GM12873 (cell line): ENCODE results near the gene POLR1H.

Source experiments
- TF ChIP-seq, protein P1 (sequence below): IDR thresholded peaks from 2 replicates; pipeline ENCODE4 v1.5.1; 2012; ENCODE audit warnings: low read depth, mild to moderate bottlenecking, moderate library complexity, low read length, control low read depth; ENCODE audit not compliant: insufficient read depth; ENCODE audit errors: missing control alignments

The POLR1H gene, protein sequence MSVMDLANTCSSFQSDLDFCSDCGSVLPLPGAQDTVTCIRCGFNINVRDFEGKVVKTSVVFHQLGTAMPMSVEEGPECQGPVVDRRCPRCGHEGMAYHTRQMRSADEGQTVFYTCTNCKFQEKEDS

DNA sequence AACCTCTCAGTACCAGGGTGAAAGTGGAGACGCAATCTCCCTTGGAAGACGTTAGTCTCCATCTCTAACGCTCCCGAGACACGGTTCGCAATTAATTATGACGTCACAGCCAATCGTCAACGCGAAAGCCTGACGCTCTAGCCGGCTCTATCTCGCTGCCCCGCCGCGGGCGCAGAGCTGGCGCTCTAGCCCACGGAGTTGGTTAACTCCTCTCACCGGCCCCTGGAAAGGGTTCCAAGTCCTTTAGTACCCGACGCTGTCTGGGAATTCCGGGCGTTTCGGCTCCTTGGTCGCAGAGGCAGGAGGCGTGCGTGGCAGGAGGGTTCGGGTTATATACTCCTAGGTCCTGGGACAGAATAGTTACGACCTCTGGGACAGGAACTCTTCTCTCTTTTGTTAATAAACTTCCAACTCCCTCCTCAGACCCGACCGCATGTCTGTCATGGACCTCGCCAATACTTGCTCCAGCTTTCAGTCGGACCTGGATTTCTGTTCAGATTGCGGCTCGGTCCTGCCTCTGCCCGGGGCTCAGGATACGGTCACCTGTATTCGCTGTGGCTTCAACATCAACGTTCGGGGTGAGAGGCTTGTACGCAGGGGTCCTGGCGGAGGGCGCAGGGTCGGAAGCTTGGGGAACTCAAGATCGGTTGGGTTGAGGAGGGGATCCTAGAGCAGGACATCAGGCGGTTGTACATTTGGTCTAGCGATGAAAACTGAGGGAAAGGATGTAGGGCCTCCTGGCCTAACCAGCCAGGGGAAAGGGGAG is at the start of gene POLR1H:
Gene POLR1H, plus strand, starts transcription at position 174 of the 766 bp plus-strand sequence. Its CDS starts 260 bp downstream, at position 434.
- TF ChIP-seq, protein P1, sequence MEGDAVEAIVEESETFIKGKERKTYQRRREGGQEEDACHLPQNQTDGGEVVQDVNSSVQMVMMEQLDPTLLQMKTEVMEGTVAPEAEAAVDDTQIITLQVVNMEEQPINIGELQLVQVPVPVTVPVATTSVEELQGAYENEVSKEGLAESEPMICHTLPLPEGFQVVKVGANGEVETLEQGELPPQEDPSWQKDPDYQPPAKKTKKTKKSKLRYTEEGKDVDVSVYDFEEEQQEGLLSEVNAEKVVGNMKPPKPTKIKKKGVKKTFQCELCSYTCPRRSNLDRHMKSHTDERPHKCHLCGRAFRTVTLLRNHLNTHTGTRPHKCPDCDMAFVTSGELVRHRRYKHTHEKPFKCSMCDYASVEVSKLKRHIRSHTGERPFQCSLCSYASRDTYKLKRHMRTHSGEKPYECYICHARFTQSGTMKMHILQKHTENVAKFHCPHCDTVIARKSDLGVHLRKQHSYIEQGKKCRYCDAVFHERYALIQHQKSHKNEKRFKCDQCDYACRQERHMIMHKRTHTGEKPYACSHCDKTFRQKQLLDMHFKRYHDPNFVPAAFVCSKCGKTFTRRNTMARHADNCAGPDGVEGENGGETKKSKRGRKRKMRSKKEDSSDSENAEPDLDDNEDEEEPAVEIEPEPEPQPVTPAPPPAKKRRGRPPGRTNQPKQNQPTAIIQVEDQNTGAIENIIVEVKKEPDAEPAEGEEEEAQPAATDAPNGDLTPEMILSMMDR, result no peak

DNA sequence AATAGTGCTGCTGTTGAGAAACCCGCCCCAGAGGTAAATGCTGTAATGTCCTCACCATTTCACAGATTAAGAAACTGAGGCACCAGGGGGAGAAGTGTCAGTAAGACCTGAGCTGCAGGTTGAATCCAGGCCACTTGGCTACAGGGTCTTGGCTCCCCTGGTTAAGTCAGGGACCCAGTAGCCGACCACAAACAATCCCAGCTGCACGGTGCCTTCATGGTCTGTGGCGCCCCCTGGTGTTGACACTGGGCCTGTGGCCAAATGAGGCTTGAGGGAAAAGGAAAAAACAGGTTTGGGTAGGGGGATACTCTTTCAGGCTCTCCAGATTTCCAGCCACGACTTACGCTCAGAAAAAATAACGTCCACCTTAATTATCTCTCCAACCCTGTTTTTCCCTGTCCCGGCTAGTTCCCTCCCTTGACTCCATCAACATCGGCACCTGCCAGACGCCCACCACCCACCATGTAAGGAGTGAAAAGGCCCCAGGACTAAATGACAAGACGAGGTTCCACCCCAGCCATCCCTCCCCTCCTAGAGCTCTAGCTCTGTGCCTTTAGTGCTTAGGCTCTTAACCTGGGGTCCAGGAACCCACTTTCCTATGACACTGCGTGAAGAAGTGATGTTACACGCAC is 47.7 kb upstream of the POLR1H start:
- TF ChIP-seq, protein P1, result peak; percentile 83

DNA sequence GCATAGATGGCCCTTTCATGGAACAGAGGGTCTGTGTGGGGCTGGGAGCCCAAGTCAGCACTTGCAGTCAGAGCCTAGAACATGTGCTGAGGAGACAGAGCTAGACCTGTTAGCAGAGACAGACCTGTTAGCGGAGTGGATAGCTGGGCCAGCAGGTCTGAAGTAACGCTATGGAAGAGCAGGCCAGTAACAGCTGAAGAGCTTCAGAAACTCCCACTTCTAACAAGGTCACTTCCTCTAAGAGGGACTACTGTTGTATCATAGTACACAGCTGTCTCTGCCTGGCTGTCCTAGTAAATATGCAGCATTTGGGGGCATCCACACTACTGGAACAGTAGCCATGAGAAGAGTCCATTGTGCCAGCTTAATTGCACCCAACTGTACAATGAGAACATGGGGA is 41.2 kb upstream of the POLR1H start:
- TF ChIP-seq, protein P1, result no peak

DNA sequence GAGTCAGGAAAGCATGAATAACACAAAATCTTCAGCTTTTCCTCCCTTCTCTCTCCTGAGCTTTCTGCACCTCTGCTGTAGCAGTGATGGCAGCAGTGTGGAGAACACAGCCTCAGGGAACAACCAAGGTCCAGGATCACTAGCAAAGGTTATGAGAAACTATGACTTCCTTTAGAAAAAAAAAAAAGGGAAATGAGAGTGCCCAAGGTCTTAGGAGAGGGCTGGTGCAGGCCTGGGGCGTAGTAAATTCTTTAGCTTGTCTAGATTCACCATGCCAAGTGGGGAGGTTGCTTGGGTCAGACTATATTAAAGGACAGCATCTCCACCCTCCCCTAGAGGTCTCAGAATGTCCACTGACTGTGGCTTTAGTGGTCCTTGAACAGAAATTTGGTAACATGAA is 40.4 kb upstream of the POLR1H start:
- TF ChIP-seq, protein P1, result no peak

DNA sequence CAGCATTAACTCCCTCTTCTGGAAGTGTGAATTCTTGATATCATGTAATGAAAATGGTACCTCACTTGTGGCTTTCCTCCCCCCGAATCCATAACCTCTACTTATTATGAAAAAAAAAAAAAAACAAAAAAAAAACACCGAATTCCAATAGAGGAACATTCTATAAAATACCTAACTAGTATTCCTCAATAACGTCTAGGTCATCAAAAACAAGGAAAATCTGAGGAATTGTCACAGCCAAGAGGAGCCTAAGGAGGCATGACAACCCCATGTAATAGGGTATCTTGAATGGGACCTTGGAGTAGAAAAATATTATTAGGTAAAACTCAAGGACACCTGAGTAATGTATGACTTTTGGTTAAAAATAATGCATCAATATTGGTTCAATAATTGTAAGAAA is 38.9 kb upstream of the POLR1H start:
- TF ChIP-seq, protein P1, result no peak

DNA sequence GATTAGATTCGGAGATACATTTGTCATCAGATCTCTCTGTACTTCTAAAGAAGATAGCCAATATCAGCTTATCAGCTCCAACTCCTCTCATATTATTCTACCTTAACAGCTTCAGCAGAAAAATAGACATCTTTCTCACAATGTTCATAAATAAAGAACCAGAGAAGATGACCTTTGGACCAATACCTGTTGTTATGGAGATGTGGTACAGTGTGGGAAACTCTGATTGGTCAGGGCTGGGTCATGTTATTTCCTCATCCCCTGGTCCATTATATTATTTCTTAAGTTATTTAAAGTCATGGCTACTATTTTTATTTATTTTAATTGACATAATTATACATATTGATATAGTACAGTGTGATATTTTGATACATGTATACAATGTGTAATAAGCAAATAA is 35.9 kb upstream of the POLR1H start:
- TF ChIP-seq, protein P1, result no peak

DNA sequence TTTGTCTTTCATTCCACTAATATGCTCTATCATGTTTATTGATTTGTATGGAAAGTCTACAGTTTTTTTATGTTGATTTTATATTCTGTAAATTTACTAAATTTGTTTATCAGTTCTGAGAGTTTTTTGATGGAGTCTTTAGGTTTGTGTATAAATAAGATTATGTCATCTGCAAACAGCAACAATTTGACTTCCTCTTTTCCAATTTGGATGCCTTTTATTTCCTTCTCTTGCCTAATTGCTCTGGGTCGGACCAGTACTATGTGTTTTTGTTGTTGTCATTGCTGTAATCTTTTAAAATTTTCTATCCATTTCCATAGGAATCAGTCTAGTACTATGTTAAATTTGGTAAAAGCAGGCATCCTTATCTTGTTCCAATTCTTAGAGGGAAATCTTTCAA is 31.5 kb upstream of the POLR1H start:
- TF ChIP-seq, protein P1, result no peak
